Measurements from ENCODE around the gene DCST1.

Gene DCST1

DNA sequence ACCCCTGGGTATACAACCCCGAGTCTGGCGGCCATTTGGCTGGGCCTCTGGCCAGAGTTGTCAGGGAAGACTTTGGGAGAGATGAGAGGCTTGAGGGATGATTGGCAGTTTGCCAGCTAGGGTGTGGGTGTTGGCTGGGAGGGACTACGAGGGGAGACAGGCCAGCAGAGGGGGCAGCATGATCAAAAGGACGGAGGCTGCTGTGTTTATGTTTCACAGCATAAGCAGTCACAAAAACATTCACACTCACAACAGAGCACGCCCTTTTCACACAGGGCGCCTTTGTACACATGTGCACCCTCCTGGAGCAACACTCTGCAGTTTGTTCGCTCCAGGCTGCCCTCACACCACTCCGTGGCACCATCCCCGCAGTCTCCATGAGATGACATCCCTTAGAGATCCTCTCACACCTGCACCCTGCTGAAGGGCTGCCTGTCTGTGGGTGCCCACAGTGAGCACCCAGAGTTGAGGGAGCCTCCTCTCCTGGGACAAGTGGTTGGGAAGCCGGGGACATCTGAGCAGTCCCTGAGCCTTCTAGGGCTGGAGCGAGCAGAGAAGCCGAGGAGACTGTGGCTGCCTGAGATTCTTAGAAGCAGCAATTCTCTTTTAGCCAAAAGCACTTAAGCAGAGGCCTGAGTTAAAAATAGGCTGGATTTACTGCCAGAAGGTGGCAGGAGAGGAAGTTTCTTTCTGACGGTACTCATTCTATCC is 60.4 kb downstream of the DCST1 start:
- peak in 2 of 3 donors; percentile 70 to 74 for DNase-seq
- no peaks in the 10 kb centered on the region for H3K27me3 ChIP-seq (replicated peaks in 2 of 5; ENCODE audit: control insufficient read depth in 4 of 5, insufficient read depth in 5 of 5, low read length in 4 of 5)
- H3K36me3 ChIP-seq (ENCODE audit: control insufficient read depth in 4 of 4, insufficient read depth in 4 of 4, low read length in 3 of 4), result no peaks in the 10 kb centered on the region
- POLR2A ChIA-PET, result no interaction called here
- H3K9me3 ChIP-seq (ENCODE audit: control extremely low read depth in 1 of 5, control insufficient read depth in 4 of 5, insufficient read depth in 2 of 5, low read depth in 1 of 5, low read length in 4 of 5), result no peaks in the 10 kb centered on the region
- 52% methylated on average over 11 of the region's 13 CpGs for WGBS (ENCODE audit: insufficient coverage)
- H3K4me1 ChIP-seq (ENCODE audit: control extremely low read depth in 1 of 4, control insufficient read depth in 4 of 4, insufficient read depth in 4 of 4, low read length in 3 of 4), result peaks cover 0 to 19% (median 15%) of the 10 kb centered on the region in 4 experiments
- CTCF ChIA-PET, result interaction anchor here (0.6 to 6.8 kb wide), 9 partner anchors 9 to 77 kb away, joined by 3 to 258 read pairs (median 17); partner anchors contain the start of genes EFNA1, EFNA4, KRTCAP2 and TRIM46
- H3K4me3 ChIP-seq (ENCODE audit: control insufficient read depth in 1 of 7, extremely low read depth in 1 of 7, insufficient read depth in 4 of 7, low read depth in 2 of 7, low read length in 6 of 7), result no peak overlapping the region
- no peak overlapping the region for H3K27ac ChIP-seq (ENCODE audit: insufficient read depth in 1 of 2, low read depth in 1 of 2, low read length in 2 of 2, poor library complexity in 1 of 2, severe bottlenecking in 2 of 2)

DNA sequence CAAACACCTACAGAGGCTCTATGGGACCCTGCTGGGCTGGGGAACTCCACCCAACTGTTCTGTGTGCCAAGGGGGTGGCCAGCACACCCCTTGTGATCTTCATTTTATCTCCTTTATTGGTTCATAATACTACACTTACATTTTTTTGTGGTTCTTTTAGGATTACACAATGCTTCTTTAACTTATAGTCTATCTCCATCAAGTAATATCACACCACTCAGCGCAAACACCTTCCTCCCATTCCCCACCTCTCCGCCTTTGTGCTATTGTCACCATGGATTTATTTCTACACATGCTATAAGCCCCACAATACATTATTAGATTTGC is 61.0 kb downstream of the DCST1 start:
- DNase-seq, result no peak
- Histone ChIP-seq H3K9me3 (ENCODE audit: control extremely low read depth in 1 of 5, control insufficient read depth in 4 of 5, insufficient read depth in 2 of 5, low read depth in 1 of 5, low read length in 4 of 5) (no peaks in the 10 kb centered on the region), H3K36me3 (ENCODE audit: control insufficient read depth in 4 of 4, insufficient read depth in 4 of 4, low read length in 3 of 4) (no peaks in the 10 kb centered on the region), H3K27me3 (replicated peaks in 2 of 5; ENCODE audit: control insufficient read depth in 4 of 5, insufficient read depth in 5 of 5, low read length in 4 of 5) (no peaks in the 10 kb centered on the region), H3K4me3 (ENCODE audit: control insufficient read depth in 1 of 7, extremely low read depth in 1 of 7, insufficient read depth in 4 of 7, low read depth in 2 of 7, low read length in 6 of 7) (no peak overlapping the region), H3K4me1 (ENCODE audit: control extremely low read depth in 1 of 4, control insufficient read depth in 4 of 4, insufficient read depth in 4 of 4, low read length in 3 of 4) (peaks cover 0 to 19% (median 15%) of the 10 kb centered on the region in 4 experiments), H3K27ac (ENCODE audit: insufficient read depth in 1 of 2, low read depth in 1 of 2, low read length in 2 of 2, poor library complexity in 1 of 2, severe bottlenecking in 2 of 2) (no peak overlapping the region)
- POLR2A ChIA-PET, result no interaction called here
- CTCF ChIA-PET, result interaction anchor here (0.7 to 6.7 kb wide), 14 partner anchors 9 to 83 kb away, joined by 3 to 79 read pairs (median 6); partner anchors contain the start of genes EFNA1, EFNA4 and KRTCAP2
- WGBS (ENCODE audit: insufficient coverage), result 54% methylated on average over 2 of the region's 2 CpGs

DNA sequence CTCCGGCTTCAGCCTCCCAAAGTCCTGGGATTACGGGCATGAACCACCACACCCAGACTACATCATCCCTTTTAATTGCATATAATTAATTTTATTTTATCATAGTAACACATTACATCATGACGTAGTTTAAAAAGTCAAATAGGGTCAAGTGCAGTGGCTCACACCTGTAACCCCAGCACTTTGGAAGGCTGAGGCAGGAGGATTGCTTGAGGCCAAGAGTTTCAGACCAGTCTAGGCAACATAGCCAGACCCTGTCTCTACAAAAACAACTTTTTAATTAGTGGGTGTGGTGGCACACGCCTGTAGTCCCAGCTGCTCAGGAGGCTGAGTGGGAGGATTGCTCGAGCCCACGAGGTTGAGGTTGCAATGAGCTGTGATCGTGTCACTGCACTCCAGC is 65.7 kb downstream of the DCST1 start:
- Histone ChIP-seq H3K36me3 (ENCODE audit: control insufficient read depth in 4 of 4, insufficient read depth in 4 of 4, low read length in 3 of 4) (no peaks in the 10 kb centered on the region), H3K4me1 (ENCODE audit: control extremely low read depth in 1 of 4, control insufficient read depth in 4 of 4, insufficient read depth in 4 of 4, low read length in 3 of 4) (peaks cover 0 to 24% (median 15%) of the 10 kb centered on the region in 4 experiments), H3K27ac (ENCODE audit: insufficient read depth in 1 of 2, low read depth in 1 of 2, low read length in 2 of 2, poor library complexity in 1 of 2, severe bottlenecking in 2 of 2) (no peak overlapping the region), H3K4me3 (ENCODE audit: control insufficient read depth in 1 of 7, extremely low read depth in 1 of 7, insufficient read depth in 4 of 7, low read depth in 2 of 7, low read length in 6 of 7) (no peak overlapping the region), H3K27me3 (replicated peaks in 2 of 5; ENCODE audit: control insufficient read depth in 4 of 5, insufficient read depth in 5 of 5, low read length in 4 of 5) (no peaks in the 10 kb centered on the region), H3K9me3 (ENCODE audit: control extremely low read depth in 1 of 5, control insufficient read depth in 4 of 5, insufficient read depth in 2 of 5, low read depth in 1 of 5, low read length in 4 of 5) (no peaks in the 10 kb centered on the region)
- WGBS (ENCODE audit: insufficient coverage), result 82% methylated on average over 5 of the region's 7 CpGs
- no peak for DNase-seq
- CTCF ChIA-PET, result interaction anchor here (0.9 to 6.7 kb wide), 6 partner anchors 12 to 75 kb away, joined by 3 to 79 read pairs (median 6); no protein-coding TSS in a partner anchor
- POLR2A ChIA-PET, result no interaction called here
